Measurements from ENCODE around the gene HOXD11.

Gene HOXD11

DNA sequence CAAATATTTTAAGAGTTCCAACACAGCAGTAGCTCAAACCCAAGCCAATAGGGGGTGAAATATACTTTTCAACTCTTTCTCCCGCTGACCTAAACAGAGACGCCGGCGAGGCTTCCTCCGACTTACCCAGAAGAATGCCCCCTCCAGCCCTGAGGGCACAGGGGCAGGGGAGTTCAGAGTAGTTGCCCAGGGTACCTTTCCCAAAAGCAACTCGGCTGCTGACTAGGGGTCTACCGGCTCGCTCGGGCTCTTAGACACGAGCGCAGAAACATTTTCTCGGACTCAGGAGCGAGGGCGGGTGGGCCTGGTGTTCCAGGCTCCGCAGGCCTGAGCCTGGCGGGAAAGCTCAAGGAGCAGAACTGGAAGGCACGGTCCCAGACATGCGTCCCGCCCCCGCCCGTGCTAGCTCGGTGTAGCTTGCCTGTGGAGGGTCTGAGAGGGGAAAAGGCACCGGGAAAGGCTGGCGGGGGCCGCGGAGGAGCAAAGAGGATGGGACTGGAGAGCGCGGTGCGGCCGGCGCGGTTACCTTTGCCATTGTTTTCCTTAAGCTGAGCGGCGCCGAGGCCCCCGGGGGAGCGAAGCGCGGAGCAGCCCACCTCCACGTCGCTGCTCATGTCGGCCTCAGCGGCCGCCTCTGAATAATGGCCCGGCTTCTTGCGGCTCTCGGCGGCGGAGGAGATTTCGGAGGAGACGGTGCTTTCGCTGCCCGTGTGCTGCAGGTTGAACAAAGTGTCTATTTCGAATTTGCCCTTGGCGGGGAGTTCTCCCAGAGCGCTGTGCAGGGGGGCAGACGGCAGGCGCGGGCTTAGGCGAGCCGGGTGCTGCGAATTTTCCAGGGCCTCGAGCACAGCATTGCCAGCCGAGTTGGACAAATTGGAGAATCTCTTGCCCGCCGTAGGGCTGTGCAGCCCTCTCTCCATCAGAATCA is 24.0 kb upstream of the HOXD11 start:
- no peaks in the 10 kb centered on the region for H3K9me3 ChIP-seq (ENCODE audit: control insufficient read depth, insufficient read depth, low read length)
- H3K9ac ChIP-seq (ENCODE audit: low read depth, low read length), result no peak overlapping the region
- peaks cover 3% of the 10 kb centered on the region for H3K4me1 ChIP-seq (ENCODE audit: control insufficient read depth, insufficient read depth, low read length)
- no peaks in the 10 kb centered on the region for H3K36me3 ChIP-seq (ENCODE audit: control insufficient read depth, insufficient read depth, low read length)
- peaks cover 95% of the 10 kb centered on the region for H3K27me3 ChIP-seq (ENCODE audit: control insufficient read depth, insufficient read depth, low read length)
- H3K4me3 ChIP-seq (ENCODE audit: low read depth, low read length), result peak overlapping the region; percentile 18

DNA sequence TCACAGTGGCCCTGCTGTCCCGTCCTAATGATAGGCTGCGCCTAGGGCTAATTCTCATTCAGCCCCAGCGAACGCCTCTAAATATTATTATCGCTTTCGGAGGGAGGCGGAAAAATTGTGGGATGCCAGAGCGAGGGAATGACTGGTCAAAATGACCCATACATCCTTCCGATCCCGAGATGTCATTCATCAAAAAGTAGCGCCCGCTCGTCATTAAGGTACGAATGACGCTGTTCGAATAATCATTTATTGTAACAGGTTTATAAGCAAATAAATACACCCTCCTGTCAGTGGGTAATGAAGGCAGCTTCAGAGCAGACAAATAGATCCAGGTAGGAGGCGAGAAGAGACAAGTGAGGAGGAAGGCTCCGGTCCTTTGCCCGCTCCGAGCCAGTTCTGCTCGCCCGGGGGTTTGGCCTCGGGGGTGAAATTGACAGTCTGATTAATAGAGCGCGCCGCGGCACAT is 23.3 kb upstream of the HOXD11 start, which contains the start of gene EVX2:
EVX2 (minus strand) TSS at position 167 of the 466 bp plus-strand sequence. CDS start 186 bp downstream, outside the sequence.
- Histone ChIP-seq H3K27me3 (ENCODE audit: control insufficient read depth, insufficient read depth, low read length) (peaks cover 95% of the 10 kb centered on the region), H3K36me3 (ENCODE audit: control insufficient read depth, insufficient read depth, low read length) (no peaks in the 10 kb centered on the region), H3K9ac (ENCODE audit: low read depth, low read length) (no peak within 1 kb of the TSS), H3K4me3 (ENCODE audit: low read depth, low read length) (peak within 1 kb of the TSS; percentile 13), H3K9me3 (ENCODE audit: control insufficient read depth, insufficient read depth, low read length) (no peaks in the 10 kb centered on the region), H3K4me1 (ENCODE audit: control insufficient read depth, insufficient read depth, low read length) (peaks cover 3% of the 10 kb centered on the region)

DNA sequence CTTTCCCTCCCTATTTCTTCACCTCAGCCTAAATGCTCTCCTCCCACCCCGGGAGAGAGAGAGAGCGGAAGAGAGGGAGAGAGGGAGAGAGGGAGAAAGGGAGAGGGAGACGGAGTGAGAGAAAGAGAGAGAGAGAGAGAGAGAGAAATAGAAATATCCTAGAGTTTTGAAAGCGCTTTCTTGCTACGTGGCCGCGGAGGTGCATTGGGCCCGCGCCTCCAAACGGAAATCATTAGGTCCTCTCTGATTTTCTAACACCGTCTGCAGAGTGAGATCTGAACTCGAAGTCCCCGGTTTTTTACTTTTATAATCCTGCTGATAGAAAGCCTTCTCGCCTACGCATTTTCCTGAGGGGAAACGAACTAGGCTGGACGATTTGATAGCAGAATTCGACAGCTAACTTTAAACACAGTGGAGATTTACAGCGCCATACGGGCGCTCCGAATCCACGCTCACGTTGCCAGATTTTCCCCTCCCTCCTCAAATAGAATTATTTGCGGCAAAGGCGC is 22.4 kb upstream of the HOXD11 start:
- Histone ChIP-seq H3K9ac (ENCODE audit: low read depth, low read length) (no peak overlapping the region), H3K4me1 (ENCODE audit: control insufficient read depth, insufficient read depth, low read length) (no peaks in the 10 kb centered on the region), H3K9me3 (ENCODE audit: control insufficient read depth, insufficient read depth, low read length) (no peaks in the 10 kb centered on the region), H3K36me3 (ENCODE audit: control insufficient read depth, insufficient read depth, low read length) (no peaks in the 10 kb centered on the region), H3K4me3 (ENCODE audit: low read depth, low read length) (peak overlapping the region; percentile 35), H3K27me3 (ENCODE audit: control insufficient read depth, insufficient read depth, low read length) (peaks cover 95% of the 10 kb centered on the region)

DNA sequence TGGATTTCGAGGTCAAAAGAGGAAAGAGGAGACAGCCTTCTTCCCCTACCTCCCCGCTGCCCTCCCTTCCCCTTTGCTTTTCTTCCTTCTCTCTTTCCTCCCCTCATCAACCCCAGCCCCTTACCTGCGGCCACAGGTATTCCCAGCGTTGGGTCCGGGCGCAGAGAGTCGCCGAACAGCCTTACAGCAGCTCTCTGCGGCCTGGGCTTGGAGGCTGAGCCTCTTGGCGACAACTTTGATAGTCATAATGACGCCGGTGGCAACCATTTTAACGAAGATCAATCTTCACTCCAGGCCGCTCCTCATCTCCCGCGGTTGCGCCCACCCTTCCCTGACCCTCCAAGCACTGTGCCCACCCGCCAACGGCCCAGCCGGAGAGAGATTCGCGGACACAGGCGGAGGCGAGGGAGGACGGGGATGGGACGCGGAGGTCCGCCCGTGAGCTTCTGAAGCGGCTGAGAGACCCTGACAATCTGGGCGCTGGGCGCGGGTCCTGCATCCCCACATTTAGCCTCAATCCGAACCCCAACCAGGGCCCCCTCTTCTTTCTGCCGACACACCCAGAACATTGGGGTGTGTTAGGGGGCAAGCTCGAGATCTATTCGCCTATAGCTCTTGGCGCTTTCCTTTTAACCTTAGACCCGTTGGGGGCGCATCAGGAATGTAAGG is 21.8 kb upstream of the HOXD11 start:
- Histone ChIP-seq H3K9ac (ENCODE audit: low read depth, low read length) (no peak overlapping the region), H3K9me3 (ENCODE audit: control insufficient read depth, insufficient read depth, low read length) (no peaks in the 10 kb centered on the region), H3K4me3 (ENCODE audit: low read depth, low read length) (peak overlapping the region; percentile 35), H3K27me3 (ENCODE audit: control insufficient read depth, insufficient read depth, low read length) (peaks cover 100% of the 10 kb centered on the region), H3K36me3 (ENCODE audit: control insufficient read depth, insufficient read depth, low read length) (no peaks in the 10 kb centered on the region), H3K4me1 (ENCODE audit: control insufficient read depth, insufficient read depth, low read length) (no peaks in the 10 kb centered on the region)

DNA sequence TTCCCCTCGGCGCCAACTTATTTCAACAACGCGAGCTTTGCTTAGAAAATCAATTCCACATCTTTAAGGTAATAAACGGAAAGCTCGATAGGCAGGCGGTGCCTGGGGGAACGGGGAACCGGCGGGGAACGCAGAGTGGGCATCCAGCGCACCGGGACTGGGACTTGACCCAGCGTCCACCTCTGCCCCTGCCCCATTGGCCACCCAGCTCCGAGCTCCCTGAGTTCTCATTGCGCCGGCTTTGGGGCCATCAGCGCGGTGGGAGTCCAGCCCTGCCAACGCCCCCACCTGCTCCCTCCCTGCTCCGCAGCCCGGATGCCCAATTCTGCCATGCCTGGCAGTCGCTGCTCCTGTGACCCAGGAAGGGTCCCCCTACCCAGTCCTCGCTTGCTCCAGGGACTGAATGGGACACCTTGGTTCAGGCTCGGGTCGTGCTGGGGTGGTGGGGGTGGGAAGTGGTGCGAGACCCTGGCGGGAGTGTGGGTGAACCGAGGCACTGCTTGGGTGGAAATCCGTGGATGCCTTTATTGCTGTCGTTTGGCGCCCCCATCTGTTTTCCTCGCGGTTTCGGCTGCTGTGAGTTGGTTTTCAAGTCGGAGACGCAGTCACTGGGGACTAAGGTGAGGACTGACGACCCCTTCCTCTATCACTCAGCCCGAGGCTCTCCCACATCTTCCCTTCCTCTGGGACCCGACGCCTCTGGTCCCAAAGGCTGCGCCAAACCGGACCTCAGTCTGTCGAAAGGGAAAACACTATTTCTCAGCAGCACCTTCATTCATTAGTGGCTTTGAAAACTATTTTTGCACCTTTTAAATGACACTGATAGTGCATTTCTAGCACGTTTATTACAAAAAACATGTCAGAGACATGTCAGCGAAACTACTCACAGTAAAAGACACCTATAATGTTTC is 21.0 kb upstream of the HOXD11 start:
- Histone ChIP-seq H3K9me3 (ENCODE audit: control insufficient read depth, insufficient read depth, low read length) (no peaks in the 10 kb centered on the region), H3K4me1 (ENCODE audit: control insufficient read depth, insufficient read depth, low read length) (no peaks in the 10 kb centered on the region), H3K4me3 (ENCODE audit: low read depth, low read length) (peak overlapping the region; percentile 35)

DNA sequence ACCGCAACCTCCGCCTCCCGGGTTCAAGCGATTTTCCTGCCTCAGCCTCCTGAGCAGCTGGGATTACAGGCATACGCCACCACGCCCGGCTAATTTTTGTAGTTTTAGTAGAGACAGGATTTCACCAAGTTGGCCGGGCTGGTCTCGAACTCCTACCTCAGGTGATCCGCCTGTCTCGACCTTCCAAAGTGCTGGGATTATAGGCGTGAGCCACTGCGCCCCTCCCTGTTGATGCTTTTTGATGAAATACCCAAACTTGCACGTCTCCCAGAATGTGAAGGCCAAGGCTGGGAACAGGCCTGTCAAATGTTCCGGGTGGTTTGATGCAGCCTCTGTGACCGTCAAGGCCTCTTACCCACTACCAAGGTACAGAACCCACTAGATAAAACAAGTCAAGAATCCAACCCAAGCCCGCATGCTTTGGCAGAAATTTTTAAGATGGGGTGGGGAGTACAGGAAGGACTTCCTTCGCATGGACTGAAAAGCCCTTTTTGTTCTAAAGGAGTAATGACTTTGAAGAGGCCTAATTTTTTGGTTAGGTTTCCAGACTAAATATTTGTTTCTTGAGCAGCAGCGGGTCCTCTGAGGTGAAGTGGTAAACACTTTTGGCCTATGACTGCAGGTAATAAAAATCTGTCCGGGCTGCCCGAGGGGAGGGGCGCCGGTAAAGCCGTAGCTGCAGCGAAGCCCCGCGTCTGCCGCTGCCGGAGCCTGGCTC is 19.6 kb upstream of the HOXD11 start:
- Histone ChIP-seq H3K9me3 (ENCODE audit: control insufficient read depth, insufficient read depth, low read length) (no peaks in the 10 kb centered on the region), H3K27me3 (ENCODE audit: control insufficient read depth, insufficient read depth, low read length) (peaks cover 98% of the 10 kb centered on the region), H3K36me3 (ENCODE audit: control insufficient read depth, insufficient read depth, low read length) (no peaks in the 10 kb centered on the region), H3K9ac (ENCODE audit: low read depth, low read length) (no peak overlapping the region), H3K4me1 (ENCODE audit: control insufficient read depth, insufficient read depth, low read length) (no peaks in the 10 kb centered on the region), H3K4me3 (ENCODE audit: low read depth, low read length) (peak overlapping the region; percentile 49)

More for the DNA sequence above, 21.0 kb upstream of the HOXD11 start:
- Histone ChIP-seq H3K36me3 (ENCODE audit: control insufficient read depth, insufficient read depth, low read length) (no peaks in the 10 kb centered on the region), H3K27me3 (ENCODE audit: control insufficient read depth, insufficient read depth, low read length) (peaks cover 100% of the 10 kb centered on the region), H3K9ac (ENCODE audit: low read depth, low read length) (no peak overlapping the region)

DNA sequence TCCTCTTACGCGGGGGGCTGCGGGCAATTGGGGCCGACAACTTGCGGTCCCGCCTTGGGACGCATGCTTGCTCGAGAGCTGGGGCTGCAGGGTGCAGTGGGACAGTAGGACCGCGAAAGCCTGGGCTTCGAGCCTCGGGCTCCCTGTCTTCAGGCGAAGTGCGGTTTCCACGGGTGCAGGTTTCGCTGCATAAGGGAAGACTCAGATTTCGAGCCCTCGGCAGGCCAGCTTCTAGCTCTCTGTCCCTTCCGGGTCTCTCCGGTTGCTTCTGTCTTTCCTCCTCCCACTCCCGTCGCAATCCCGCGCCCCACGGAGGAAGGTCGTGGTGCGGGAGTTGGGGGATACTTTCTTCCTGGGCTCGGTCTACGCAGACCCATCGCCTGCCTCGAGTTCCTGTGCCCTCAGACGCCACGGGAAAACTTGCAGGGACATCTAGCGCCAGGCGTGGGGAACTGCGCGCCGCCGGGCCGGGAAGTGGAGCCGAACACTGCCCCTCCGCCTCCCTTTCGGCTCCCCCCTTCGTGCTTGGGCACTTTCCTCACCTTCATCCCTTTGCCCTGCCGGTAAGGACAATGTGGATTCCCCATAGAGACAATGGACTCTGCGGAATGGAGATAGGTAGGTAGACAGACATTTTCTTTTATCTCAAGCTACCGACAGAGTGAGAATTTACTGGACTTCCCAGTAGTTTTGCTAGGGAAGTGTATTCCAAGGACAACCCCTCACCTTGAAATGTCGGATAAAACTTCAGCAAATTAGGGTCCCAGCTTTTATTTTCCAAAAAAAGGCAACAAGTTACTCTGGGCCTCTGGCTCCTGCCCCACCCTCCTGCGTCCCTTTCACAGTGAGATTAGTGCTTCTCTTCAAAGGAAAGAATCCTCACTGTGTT is 18.8 kb upstream of the HOXD11 start:
- no peaks in the 10 kb centered on the region for H3K36me3 ChIP-seq (ENCODE audit: control insufficient read depth, insufficient read depth, low read length)
- H3K27me3 ChIP-seq (ENCODE audit: control insufficient read depth, insufficient read depth, low read length), result peaks cover 95% of the 10 kb centered on the region
- H3K9me3 ChIP-seq (ENCODE audit: control insufficient read depth, insufficient read depth, low read length), result no peaks in the 10 kb centered on the region
- peak overlapping the region; percentile 49 for H3K4me3 ChIP-seq (ENCODE audit: low read depth, low read length)
- no peaks in the 10 kb centered on the region for H3K4me1 ChIP-seq (ENCODE audit: control insufficient read depth, insufficient read depth, low read length)
- no peak overlapping the region for H3K9ac ChIP-seq (ENCODE audit: low read depth, low read length)

DNA sequence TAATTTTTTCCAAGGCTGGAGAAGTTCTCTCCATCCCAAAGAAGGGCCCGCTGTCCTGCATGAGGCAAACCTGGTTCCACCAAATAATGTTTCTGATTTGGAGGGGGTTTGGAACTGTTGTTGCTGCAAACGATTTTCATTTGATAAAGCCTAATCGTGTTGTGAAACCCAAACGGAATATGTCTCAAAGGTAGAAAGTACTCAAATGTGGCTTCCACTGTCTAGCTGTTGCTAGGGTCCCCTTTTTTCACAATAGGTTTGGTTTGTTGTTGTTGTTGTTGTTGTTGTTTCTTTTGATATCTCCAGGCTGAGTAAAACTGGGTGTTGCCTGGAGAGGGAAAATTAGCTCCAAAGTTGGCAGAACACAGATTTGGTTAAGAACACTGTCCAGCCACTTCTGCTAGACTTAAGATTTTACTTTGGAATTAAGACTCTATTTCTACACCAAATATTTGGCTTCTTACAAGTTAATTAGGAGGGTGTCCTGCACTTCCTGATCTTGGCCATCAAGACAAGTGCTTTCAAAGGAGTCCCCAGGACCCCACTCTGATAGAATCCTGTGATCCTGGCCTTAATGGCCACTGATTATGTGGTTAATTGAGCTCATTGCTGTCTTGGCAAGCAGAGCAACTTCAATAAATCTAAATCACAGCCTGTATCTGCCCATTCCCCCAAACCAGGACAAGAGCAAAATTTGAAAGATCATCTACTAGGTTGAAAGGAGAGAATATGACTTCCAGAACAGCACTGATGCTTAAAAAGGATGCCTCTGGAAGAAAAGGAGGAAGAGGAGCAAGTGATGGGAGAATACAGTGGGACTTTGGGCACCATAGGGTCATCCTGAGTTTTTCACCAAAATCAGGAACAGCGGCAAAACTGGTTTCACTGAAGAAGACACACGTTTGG is 17.9 kb upstream of the HOXD11 start:
- Histone ChIP-seq H3K27me3 (ENCODE audit: control insufficient read depth, insufficient read depth, low read length) (peaks cover 95% of the 10 kb centered on the region), H3K36me3 (ENCODE audit: control insufficient read depth, insufficient read depth, low read length) (no peaks in the 10 kb centered on the region), H3K9me3 (ENCODE audit: control insufficient read depth, insufficient read depth, low read length) (no peaks in the 10 kb centered on the region), H3K9ac (ENCODE audit: low read depth, low read length) (no peak overlapping the region), H3K4me3 (ENCODE audit: low read depth, low read length) (peak overlapping the region; percentile 3), H3K4me1 (ENCODE audit: control insufficient read depth, insufficient read depth, low read length) (no peaks in the 10 kb centered on the region)

DNA sequence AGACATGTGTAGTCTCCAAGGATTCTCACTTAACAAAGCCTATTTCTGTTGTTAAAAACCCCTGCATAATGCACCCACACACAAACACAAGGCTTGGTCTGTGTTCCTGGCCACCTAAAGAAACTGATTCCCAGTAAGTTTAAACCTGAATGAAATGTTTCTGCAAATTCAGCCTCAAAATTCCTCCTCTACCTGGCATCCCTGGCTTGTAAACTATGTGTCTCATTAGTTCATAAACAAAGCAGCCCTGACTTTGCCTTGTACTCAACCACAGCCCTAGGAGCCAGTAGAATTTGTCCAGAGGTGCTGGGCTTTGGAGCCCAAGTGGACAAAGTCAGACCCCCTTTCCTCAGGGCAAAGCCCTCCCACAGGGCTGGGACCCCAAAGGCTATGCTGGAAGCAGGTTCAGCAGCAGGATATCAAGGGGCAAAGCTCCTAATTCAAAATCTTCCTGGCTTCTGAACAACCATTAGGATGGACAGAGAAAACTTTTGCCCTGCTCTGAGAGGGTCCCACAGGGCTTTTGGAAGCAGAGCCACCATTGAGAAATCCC is 17.2 kb upstream of the HOXD11 start:
- H3K36me3 ChIP-seq (ENCODE audit: control insufficient read depth, insufficient read depth, low read length), result no peaks in the 10 kb centered on the region
- H3K4me3 ChIP-seq (ENCODE audit: low read depth, low read length), result no peak overlapping the region
- no peak overlapping the region for H3K9ac ChIP-seq (ENCODE audit: low read depth, low read length)
- peaks cover 95% of the 10 kb centered on the region for H3K27me3 ChIP-seq (ENCODE audit: control insufficient read depth, insufficient read depth, low read length)
- H3K9me3 ChIP-seq (ENCODE audit: control insufficient read depth, insufficient read depth, low read length), result no peaks in the 10 kb centered on the region
- no peaks in the 10 kb centered on the region for H3K4me1 ChIP-seq (ENCODE audit: control insufficient read depth, insufficient read depth, low read length)

Data from iPS-15b (cell line).